HEK293T (cell line): ENCODE results near the gene WRAP73.

Experiments used
- ARNT ChIP-seq: fragments of 450-650 bp; IDR thresholded peaks from 2 replicates; pipeline ENCODE4 v1.6.1; 2017; ENCODE audit warnings: mild to moderate bottlenecking
- BHLHE40 ChIP-seq: fragments of 450-650 bp; IDR thresholded peaks from 2 replicates; pipeline ENCODE4 v1.6.1; 2016; ENCODE audit warnings: mild to moderate bottlenecking, moderate library complexity, borderline replicate concordance
- ELF4 ChIP-seq: fragments of 450-650 bp; IDR thresholded peaks from 2 replicates; pipeline ENCODE4 v1.6.1; 2017; ENCODE audit warnings: antibody characterized with exemption
- FOXA1 ChIP-seq: fragments of 450-650 bp; IDR thresholded peaks from 2 replicates; pipeline ENCODE4 v1.6.1; 2016; ENCODE audit warnings: mild to moderate bottlenecking
- FOXK2 ChIP-seq: fragments of 450-650 bp; IDR thresholded peaks from 2 replicates; pipeline ENCODE4 v1.6.1; 2016; ENCODE audit warnings: mild to moderate bottlenecking
- FOXM1 ChIP-seq: fragments of 450-650 bp; IDR thresholded peaks from 2 replicates; pipeline ENCODE4 v1.6.1; 2017; ENCODE audit warnings: mild to moderate bottlenecking, borderline replicate concordance
- L3MBTL2 ChIP-seq: fragments of 450-650 bp; conservative IDR thresholded peaks from 2 replicates; pipeline ENCODE4 v1.6.1; 2016; ENCODE audit warnings: mild to moderate bottlenecking
- SP1 ChIP-seq: fragments of 450-650 bp; IDR thresholded peaks from 2 replicates; pipeline ENCODE4 v1.6.1; 2017
- SUZ12 ChIP-seq: fragments of 450-650 bp; IDR thresholded peaks from 2 replicates; pipeline ENCODE4 v1.6.1; 2016; ENCODE audit warnings: mild to moderate bottlenecking
- TF ChIP-seq, protein P1 (sequence below): fragments of 450-650 bp; IDR thresholded peaks from 2 replicates; pipeline ENCODE4 v1.6.1; 2016

DNA sequence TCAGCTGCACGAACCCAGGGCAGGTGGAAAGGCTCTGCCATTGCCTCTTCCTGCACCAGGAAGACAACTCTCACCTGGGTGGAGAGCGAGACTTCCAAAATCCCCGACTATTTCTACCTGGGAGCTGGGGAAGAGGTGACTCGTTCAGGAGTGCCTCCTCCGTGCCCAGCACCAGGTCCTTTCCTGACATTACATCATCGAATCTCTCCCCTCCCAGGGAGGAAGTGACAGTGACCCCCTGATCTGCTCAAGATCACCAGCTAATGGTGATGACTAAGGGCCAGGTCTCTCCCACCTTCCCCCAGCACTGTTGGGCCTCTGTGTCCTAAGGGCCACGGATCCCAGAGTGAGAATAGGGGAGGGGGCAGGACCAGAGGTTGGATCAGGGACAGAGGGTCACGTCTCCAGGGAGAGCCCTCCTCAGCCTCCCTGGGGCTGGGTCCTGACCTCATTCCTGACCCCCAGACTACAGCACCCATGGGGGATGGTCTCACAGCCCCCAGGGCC lies 45.4 kb downstream of the WRAP73 start:
- no peak for TF ChIP-seq FOXK2
- no peak for TF ChIP-seq FOXM1
- TF ChIP-seq L3MBTL2: no peak
- no peak for TF ChIP-seq ARNT
- TF ChIP-seq, protein P1, sequence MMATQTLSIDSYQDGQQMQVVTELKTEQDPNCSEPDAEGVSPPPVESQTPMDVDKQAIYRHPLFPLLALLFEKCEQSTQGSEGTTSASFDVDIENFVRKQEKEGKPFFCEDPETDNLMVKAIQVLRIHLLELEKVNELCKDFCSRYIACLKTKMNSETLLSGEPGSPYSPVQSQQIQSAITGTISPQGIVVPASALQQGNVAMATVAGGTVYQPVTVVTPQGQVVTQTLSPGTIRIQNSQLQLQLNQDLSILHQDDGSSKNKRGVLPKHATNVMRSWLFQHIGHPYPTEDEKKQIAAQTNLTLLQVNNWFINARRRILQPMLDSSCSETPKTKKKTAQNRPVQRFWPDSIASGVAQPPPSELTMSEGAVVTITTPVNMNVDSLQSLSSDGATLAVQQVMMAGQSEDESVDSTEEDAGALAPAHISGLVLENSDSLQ: no peak
- TF ChIP-seq SUZ12: no peak
- no peak for TF ChIP-seq BHLHE40
- TF ChIP-seq SP1: no peak
- no peak for TF ChIP-seq FOXA1
- TF ChIP-seq ELF4: no peak
